ENCODE measurements around the gene LSM5.

DNA sequence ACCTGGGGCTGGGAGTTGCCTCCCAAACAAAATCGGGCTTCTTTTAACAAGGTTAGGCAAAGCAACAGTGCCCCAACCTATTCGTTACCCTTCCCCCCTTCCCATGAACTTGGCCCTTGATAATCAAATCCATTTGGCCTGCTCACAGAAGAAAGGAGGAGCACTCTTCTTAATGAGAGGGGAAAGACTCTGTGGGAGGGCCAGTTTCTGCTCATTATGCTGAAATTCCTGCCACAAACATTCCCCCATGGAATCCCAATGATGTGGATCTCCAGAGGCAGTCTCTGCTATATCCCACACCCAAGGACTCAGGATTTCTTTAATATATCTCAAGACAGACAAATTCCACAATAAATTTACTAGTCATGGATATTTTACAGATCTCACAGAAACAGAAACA lies 43.0 kb downstream of the LSM5 start:
- TF ChIP-seq, protein P1, sequence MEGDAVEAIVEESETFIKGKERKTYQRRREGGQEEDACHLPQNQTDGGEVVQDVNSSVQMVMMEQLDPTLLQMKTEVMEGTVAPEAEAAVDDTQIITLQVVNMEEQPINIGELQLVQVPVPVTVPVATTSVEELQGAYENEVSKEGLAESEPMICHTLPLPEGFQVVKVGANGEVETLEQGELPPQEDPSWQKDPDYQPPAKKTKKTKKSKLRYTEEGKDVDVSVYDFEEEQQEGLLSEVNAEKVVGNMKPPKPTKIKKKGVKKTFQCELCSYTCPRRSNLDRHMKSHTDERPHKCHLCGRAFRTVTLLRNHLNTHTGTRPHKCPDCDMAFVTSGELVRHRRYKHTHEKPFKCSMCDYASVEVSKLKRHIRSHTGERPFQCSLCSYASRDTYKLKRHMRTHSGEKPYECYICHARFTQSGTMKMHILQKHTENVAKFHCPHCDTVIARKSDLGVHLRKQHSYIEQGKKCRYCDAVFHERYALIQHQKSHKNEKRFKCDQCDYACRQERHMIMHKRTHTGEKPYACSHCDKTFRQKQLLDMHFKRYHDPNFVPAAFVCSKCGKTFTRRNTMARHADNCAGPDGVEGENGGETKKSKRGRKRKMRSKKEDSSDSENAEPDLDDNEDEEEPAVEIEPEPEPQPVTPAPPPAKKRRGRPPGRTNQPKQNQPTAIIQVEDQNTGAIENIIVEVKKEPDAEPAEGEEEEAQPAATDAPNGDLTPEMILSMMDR (IDR thresholded peaks at IDR 0.05; ENCODE audit: insufficient read depth, low read length, poor library complexity, severe bottlenecking): no peak
- TF ChIP-seq EZH2phosphoT487 (conservative IDR thresholded peaks at IDR 0.05; ENCODE audit: low read length): no peak

Measured in SU-DHL-6 (cell line).